HepG2 (cell line): ENCODE results near the gene LATS1.

Experiments
- CBX2 ChIP-seq, 2 experiments: fragments of 200-600 bp in 1 of 2; sonication (generic); formaldehyde crosslinking in 1 of 2; IDR thresholded peaks; 2 replicates each; pipeline versions ENCODE4 v1.7.0 to v1.8.1; 2018 to 2022; ENCODE audit warnings: low read depth in 2 of 2, low read length in 1 of 2, mild to moderate bottlenecking in 1 of 2, missing genetic modification reagents in 1 of 2
- CBX5 ChIP-seq: sonication (generic); formaldehyde crosslinking; IDR thresholded peaks from 2 replicates; pipeline ENCODE4 v1.4.0; 2020; ENCODE audit warnings: missing genetic modification reagents, borderline replicate concordance
- CTCF ChIP-seq: sonication (generic); formaldehyde crosslinking; IDR thresholded peaks from 2 replicates; pipeline ENCODE4 v1.5.0; 2020; ENCODE audit warnings: mild to moderate bottlenecking, missing genetic modification reagents, moderate library complexity
- HOXA7 ChIP-seq: sonication (generic); formaldehyde crosslinking; IDR thresholded peaks from 2 replicates; pipeline ENCODE4 v1.8.1; 2022; ENCODE audit warnings: mild to moderate bottlenecking, missing genetic modification reagents, moderate library complexity
- KDM1A ChIP-seq: IDR thresholded peaks from 2 replicates; pipeline ENCODE4 v1.6.1; 2016; ENCODE audit warnings: missing compliant biosample characterization
- MAX ChIP-seq: IDR thresholded peaks from 2 replicates; pipeline ENCODE4 v1.6.1; 2012; ENCODE audit warnings: inconsistent platforms
- POLR2A ChIP-seq, 2 experiments: IDR thresholded peaks; 2 replicates each; pipeline ENCODE4 v1.6.1; 2011; ENCODE audit warnings: low read depth in 2 of 2, low read length in 2 of 2, mild to moderate bottlenecking in 1 of 2, moderate library complexity in 1 of 2; ENCODE audit not compliant: insufficient read depth in 1 of 2
- RARG ChIP-seq: sonication (generic); formaldehyde crosslinking; IDR thresholded peaks from 2 replicates; pipeline ENCODE4 v1.4.0; 2020; ENCODE audit warnings: low read depth, mild to moderate bottlenecking, missing genetic modification reagents
- TBX3 ChIP-seq: fragments of 450-650 bp; IDR thresholded peaks from 2 replicates; pipeline ENCODE4 v1.6.1; 2017; ENCODE audit warnings: antibody characterized with exemption, mild to moderate bottlenecking, inconsistent platforms, borderline replicate concordance
- ZNF512 ChIP-seq: sonication (generic); formaldehyde crosslinking; IDR thresholded peaks from 2 replicates; pipeline ENCODE4 v1.4.0; 2020; ENCODE audit warnings: mild to moderate bottlenecking, missing genetic modification reagents

- TF ChIP-seq RARG (CRISPR knock-in tag) = no peak
- no peak for TF ChIP-seq POLR2A (IDR thresholded peaks at IDR 0.05; ENCODE audit: insufficient read depth in 1 of 2, low read depth in 2 of 2, low read length in 2 of 2)
- TF ChIP-seq CBX5 (CRISPR knock-in tag) = no peak
- TF ChIP-seq CTCF (CRISPR knock-in tag) = no peak
- no peak for TF ChIP-seq HOXA7
- no peak for TF ChIP-seq MAX
- no peak for TF ChIP-seq TBX3
- TF ChIP-seq KDM1A (CRISPR knock-in tag) = no peak
- no peak for TF ChIP-seq CBX2 (IDR thresholded peaks at IDR 0.05; ENCODE audit: low read depth, low read length)
- TF ChIP-seq CBX2 (CRISPR knock-in tag; IDR thresholded peaks at IDR 0.05; ENCODE audit: low read depth) = no peak
- no peak for TF ChIP-seq ZNF512
Measured at GRCh38 chr6:149614337-149614736, 103.6 kb downstream of the LATS1 start.
